Osteocyte (in vitro differentiated cells): Measurements from ENCODE around the gene UBE3B. TPM values are rescaled to one million over a fixed set of nuclear protein-coding genes. Genes with fewer than 3 reads are reported as not detected.

Source experiments
- DNase-seq: peaks from one replicate; pipeline ENCODE4 v3.0.0; 2021; ENCODE audit warnings: mixed read lengths; ENCODE audit not compliant: unreplicated experiment; ENCODE audit errors: extremely low spot score
- H3K27ac Mint-ChIP-seq: one replicate; pipeline ENCODE4 v1.8.0; 2021; ENCODE audit warnings: mild to moderate bottlenecking, mixed read lengths; ENCODE audit not compliant: unreplicated experiment
- H3K27me3 Mint-ChIP-seq: one replicate; pipeline ENCODE4 v1.8.0; 2021; ENCODE audit warnings: mixed read lengths; ENCODE audit not compliant: unreplicated experiment
- H3K36me3 Mint-ChIP-seq: one replicate; pipeline ENCODE4 v1.8.0; 2021; ENCODE audit warnings: mixed read lengths; ENCODE audit not compliant: unreplicated experiment
- H3K4me1 Mint-ChIP-seq: one replicate; pipeline ENCODE4 v1.8.0; 2021; ENCODE audit warnings: mixed read lengths; ENCODE audit not compliant: unreplicated experiment
- H3K4me3 Mint-ChIP-seq: one replicate; pipeline ENCODE4 v1.8.0; 2021; ENCODE audit warnings: mild to moderate bottlenecking, moderate library complexity, mixed read lengths; ENCODE audit not compliant: unreplicated experiment
- H3K9me3 Mint-ChIP-seq: one replicate; pipeline ENCODE4 v1.8.0; 2021; ENCODE audit warnings: mixed read lengths; ENCODE audit not compliant: unreplicated experiment
- CTCF ChIP-seq: fragments of 200-600 bp; sonication (generic); IDR thresholded peaks from 2 replicates; pipeline ENCODE4 v1.5.0; 2021; ENCODE audit warnings: antibody characterized with exemption, mild to moderate bottlenecking, moderate library complexity
- total RNA-seq: library from RNA; stranded (reverse); gene quantifications from 2 replicates; pipeline ENCODE4 v1.2.1, GENCODE V29; 2021

The UBE3B gene
- total RNA-seq, 1 donor from 2014 or later = 33.0 TPM

GRCh38 chr12:109510196-109510595 lies 32.8 kb downstream of the UBE3B start:
- no peaks in the 10 kb centered on the region for H3K27me3 Mint-ChIP-seq
- H3K4me3 Mint-ChIP-seq = no peak overlapping the region
- H3K4me1 Mint-ChIP-seq = no peaks in the 10 kb centered on the region
- H3K27ac Mint-ChIP-seq = no peak overlapping the region
- no peaks in the 10 kb centered on the region for H3K9me3 Mint-ChIP-seq
- peaks cover 42% of the 10 kb centered on the region for H3K36me3 Mint-ChIP-seq
- no peak for TF ChIP-seq CTCF
- DNase-seq = no peak

- Mint-ChIP-seq H3K9me3 (no peaks in the 10 kb centered on the region), H3K36me3 (peaks cover 51% of the 10 kb centered on the region), H3K4me3 (no peak overlapping the region), H3K27ac (no peak overlapping the region), H3K4me1 (no peaks in the 10 kb centered on the region), H3K27me3 (no peaks in the 10 kb centered on the region)
- DNase-seq = no peak
- TF ChIP-seq CTCF = no peak
Observed at GRCh38 chr12:109512608-109513007, 35.2 kb downstream of the UBE3B start.

GRCh38 chr12:109513051-109513450 lies 35.6 kb downstream of the UBE3B start:
- no peak for DNase-seq
- Mint-ChIP-seq H3K4me1 (no peaks in the 10 kb centered on the region), H3K36me3 (peaks cover 54% of the 10 kb centered on the region), H3K27ac (no peak overlapping the region), H3K27me3 (no peaks in the 10 kb centered on the region), H3K4me3 (no peak overlapping the region), H3K9me3 (no peaks in the 10 kb centered on the region)
- no peak for TF ChIP-seq CTCF

GRCh38 chr12:109513977-109514376 lies 36.5 kb downstream of the UBE3B start:
- H3K9me3 Mint-ChIP-seq = no peaks in the 10 kb centered on the region
- no peak for DNase-seq
- H3K36me3 Mint-ChIP-seq = peaks cover 54% of the 10 kb centered on the region
- H3K4me3 Mint-ChIP-seq = no peak overlapping the region
- no peaks in the 10 kb centered on the region for H3K27me3 Mint-ChIP-seq
- TF ChIP-seq CTCF = no peak
- H3K27ac Mint-ChIP-seq = no peak overlapping the region
- H3K4me1 Mint-ChIP-seq = peaks cover 6% of the 10 kb centered on the region

DNA sequence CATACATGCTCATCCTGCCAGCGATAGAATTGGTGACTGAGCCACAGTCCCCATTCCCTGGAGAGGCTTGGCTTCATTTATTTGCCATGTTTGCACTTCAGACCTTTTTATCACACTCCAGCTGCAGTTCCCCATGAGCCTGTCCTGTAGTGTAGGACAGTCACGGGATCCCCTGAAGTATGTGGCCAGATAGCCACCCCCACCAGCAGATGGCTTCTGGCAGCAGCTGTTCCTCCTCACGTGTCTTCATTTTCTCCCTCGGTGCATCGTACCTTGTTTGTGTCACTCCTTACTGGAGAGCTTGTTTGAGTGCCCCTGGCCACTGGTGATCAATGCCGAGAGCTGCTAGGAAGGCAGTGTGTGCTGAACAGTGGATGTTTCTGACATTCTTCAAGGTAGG lies 40.2 kb downstream of the UBE3B start:
- no peak for TF ChIP-seq CTCF
- Mint-ChIP-seq H3K9me3 (no peaks in the 10 kb centered on the region), H3K27me3 (no peaks in the 10 kb centered on the region), H3K36me3 (peaks cover 48% of the 10 kb centered on the region), H3K4me3 (no peak overlapping the region), H3K4me1 (peaks cover 11% of the 10 kb centered on the region), H3K27ac (no peak overlapping the region)
- no peak for DNase-seq
